ENCODE results near the gene SHOC2.

The SHOC2 gene

DNA sequence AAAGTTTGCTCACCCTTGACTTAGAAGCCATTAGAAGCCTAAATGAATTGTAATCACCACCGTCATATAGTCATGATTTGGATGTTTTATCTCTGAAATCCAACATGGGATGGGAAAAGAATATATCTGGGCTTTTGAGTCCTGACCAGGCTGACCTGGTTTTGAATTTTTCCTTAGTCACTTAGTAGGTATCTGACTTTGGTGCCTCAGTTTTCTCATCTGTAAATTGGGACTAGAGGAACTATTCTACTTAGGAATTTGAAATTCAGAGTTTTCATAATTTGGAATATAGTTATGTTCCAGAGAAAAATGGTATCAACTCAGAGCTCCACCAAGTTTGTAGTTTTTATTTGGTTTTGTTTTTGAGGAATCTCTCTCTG, 40.9 kb downstream of the SHOC2 start:
- Histone ChIP-seq H3K4me3 (ENCODE audit: low read length) (no peak overlapping the region), H2AFZ (ENCODE audit: low read depth, low read length) (no peak overlapping the region), H3K36me3 (replicated peaks; ENCODE audit: low read depth, low read length) (no peaks in the 10 kb centered on the region), H3K9ac (ENCODE audit: low read length) (no peak overlapping the region), H3K27ac (ENCODE audit: low read length) (no peak overlapping the region), H3K4me1 (ENCODE audit: low read length) (peaks cover 35% of the 10 kb centered on the region), H3K4me2 (ENCODE audit: low read length) (no peak overlapping the region), H3K27me3 (ENCODE audit: low read depth, low read length) (no peaks in the 10 kb centered on the region), H3K79me2 (ENCODE audit: low read length) (peaks cover 88% of the 10 kb centered on the region), H4K20me1 (ENCODE audit: insufficient read depth, low read length) (peaks cover 45% of the 10 kb centered on the region; the same call in 1 of the 2 replicates), H3K9me3 (ENCODE audit: insufficient read depth, low read length) (no peaks in the 10 kb centered on the region)
- TF ChIP-seq, protein P1, sequence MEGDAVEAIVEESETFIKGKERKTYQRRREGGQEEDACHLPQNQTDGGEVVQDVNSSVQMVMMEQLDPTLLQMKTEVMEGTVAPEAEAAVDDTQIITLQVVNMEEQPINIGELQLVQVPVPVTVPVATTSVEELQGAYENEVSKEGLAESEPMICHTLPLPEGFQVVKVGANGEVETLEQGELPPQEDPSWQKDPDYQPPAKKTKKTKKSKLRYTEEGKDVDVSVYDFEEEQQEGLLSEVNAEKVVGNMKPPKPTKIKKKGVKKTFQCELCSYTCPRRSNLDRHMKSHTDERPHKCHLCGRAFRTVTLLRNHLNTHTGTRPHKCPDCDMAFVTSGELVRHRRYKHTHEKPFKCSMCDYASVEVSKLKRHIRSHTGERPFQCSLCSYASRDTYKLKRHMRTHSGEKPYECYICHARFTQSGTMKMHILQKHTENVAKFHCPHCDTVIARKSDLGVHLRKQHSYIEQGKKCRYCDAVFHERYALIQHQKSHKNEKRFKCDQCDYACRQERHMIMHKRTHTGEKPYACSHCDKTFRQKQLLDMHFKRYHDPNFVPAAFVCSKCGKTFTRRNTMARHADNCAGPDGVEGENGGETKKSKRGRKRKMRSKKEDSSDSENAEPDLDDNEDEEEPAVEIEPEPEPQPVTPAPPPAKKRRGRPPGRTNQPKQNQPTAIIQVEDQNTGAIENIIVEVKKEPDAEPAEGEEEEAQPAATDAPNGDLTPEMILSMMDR (IDR thresholded peaks at IDR 0.05; ENCODE audit: low read depth, low read length): no peak
- TF ChIP-seq EZH2phosphoT487 (IDR thresholded peaks at IDR 0.05; ENCODE audit: low read depth): no peak

DNA sequence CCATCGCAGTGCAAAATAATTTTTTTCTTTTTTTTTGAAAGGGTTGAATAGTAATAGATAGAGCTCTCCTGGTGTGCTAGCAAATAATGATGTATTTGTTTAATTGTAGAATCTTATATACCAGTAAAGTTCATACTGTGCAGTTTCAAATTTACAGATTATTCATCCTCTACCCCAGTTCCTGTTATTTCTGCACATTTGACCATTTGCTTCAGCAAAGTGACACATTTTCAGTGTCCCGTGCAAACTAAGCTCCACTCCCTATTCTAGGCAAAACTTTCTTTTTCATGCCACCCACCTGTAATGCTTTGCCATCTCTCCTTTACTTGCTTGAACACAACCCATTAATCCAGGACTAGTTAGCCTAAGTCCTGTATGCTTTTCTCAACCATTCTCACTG, 43.0 kb downstream of the SHOC2 start:
- Histone ChIP-seq H3K9me3 (ENCODE audit: insufficient read depth, low read length) (no peaks in the 10 kb centered on the region), H3K79me2 (ENCODE audit: low read length) (peaks cover 84% of the 10 kb centered on the region), H2AFZ (ENCODE audit: low read depth, low read length) (no peak overlapping the region), H3K27ac (ENCODE audit: low read length) (peak overlapping the region; percentile 25), H3K27me3 (ENCODE audit: low read depth, low read length) (no peaks in the 10 kb centered on the region), H3K4me1 (ENCODE audit: low read length) (peaks cover 41% of the 10 kb centered on the region), H3K4me2 (ENCODE audit: low read length) (peak overlapping the region; percentile 47), H3K4me3 (ENCODE audit: low read length) (no peak overlapping the region), H3K9ac (ENCODE audit: low read length) (no peak overlapping the region), H4K20me1 (ENCODE audit: insufficient read depth, low read length) (peaks cover 31% of the 10 kb centered on the region; the same call in 1 of the 2 replicates), H3K36me3 (replicated peaks; ENCODE audit: low read depth, low read length) (peaks cover under 1% of the 10 kb centered on the region)
- TF ChIP-seq, protein P1 (IDR thresholded peaks at IDR 0.05; ENCODE audit: low read depth, low read length): no peak
- no peak for TF ChIP-seq EZH2phosphoT487 (IDR thresholded peaks at IDR 0.05; ENCODE audit: low read depth)

DNA sequence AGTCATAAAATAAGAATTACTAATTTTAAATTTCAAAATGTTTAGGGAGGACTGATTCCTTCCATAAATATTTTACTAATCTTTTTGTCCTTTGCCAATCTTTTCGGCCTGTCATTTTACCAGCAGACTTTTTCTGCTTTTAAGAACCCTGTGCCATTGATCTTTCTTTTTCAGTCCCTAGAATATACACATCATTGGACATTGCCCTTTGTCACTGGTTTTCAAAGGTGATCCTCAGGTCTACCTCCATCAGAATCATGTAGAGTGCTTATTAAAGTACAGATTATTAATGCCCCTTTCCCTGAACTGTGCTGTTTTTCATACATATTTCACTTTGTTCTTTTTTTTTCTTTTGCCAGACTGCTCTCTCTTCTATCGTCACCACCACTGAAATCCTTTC, 43.8 kb downstream of the SHOC2 start:
- Histone ChIP-seq H3K36me3 (replicated peaks; ENCODE audit: low read depth, low read length) (peaks cover 7% of the 10 kb centered on the region), H3K4me3 (ENCODE audit: low read length) (no peak overlapping the region), H3K79me2 (ENCODE audit: low read length) (peaks cover 85% of the 10 kb centered on the region), H3K9me3 (ENCODE audit: insufficient read depth, low read length) (no peaks in the 10 kb centered on the region), H2AFZ (ENCODE audit: low read depth, low read length) (no peak overlapping the region), H3K27ac (ENCODE audit: low read length) (no peak overlapping the region), H3K27me3 (ENCODE audit: low read depth, low read length) (no peaks in the 10 kb centered on the region), H3K4me1 (ENCODE audit: low read length) (peaks cover 48% of the 10 kb centered on the region), H3K4me2 (ENCODE audit: low read length) (no peak overlapping the region), H4K20me1 (ENCODE audit: insufficient read depth, low read length) (peaks cover 31% of the 10 kb centered on the region; the same call in 1 of the 2 replicates), H3K9ac (ENCODE audit: low read length) (no peak overlapping the region)
- TF ChIP-seq, protein P1 (IDR thresholded peaks at IDR 0.05; ENCODE audit: low read depth, low read length): no peak
- no peak for TF ChIP-seq EZH2phosphoT487 (IDR thresholded peaks at IDR 0.05; ENCODE audit: low read depth)

DNA sequence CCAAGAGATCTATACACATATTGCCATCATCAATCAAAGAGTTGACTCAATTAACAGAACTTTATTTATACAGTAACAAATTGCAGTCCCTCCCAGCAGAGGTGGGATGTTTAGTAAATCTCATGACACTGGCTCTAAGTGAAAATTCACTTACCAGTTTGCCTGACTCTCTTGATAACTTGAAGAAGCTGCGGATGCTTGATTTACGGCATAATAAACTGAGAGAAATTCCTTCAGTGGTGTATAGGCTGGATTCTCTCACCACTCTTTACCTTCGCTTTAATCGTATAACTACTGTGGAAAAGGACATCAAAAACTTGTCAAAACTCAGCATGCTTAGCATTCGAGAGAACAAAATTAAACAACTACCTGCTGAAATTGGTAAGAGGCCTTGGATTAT, 45.3 kb downstream of the SHOC2 start:
- no peak overlapping the region for H3K4me3 ChIP-seq (ENCODE audit: low read length)
- H3K79me2 ChIP-seq (ENCODE audit: low read length): peaks cover 88% of the 10 kb centered on the region
- H4K20me1 ChIP-seq (ENCODE audit: insufficient read depth, low read length): peaks cover 26% of the 10 kb centered on the region; the same call in 1 of the 2 replicates
- H3K9ac ChIP-seq (ENCODE audit: low read length): no peak overlapping the region
- no peaks in the 10 kb centered on the region for H3K9me3 ChIP-seq (ENCODE audit: insufficient read depth, low read length)
- H3K36me3 ChIP-seq (replicated peaks; ENCODE audit: low read depth, low read length): peaks cover 8% of the 10 kb centered on the region
- H2AFZ ChIP-seq (ENCODE audit: low read depth, low read length): no peak overlapping the region
- H3K27me3 ChIP-seq (ENCODE audit: low read depth, low read length): no peaks in the 10 kb centered on the region
- TF ChIP-seq EZH2phosphoT487 (IDR thresholded peaks at IDR 0.05; ENCODE audit: low read depth): no peak
- TF ChIP-seq, protein P1 (IDR thresholded peaks at IDR 0.05; ENCODE audit: low read depth, low read length): no peak
- H3K4me2 ChIP-seq (ENCODE audit: low read length): no peak overlapping the region
- H3K27ac ChIP-seq (ENCODE audit: low read length): no peak overlapping the region
- peaks cover 49% of the 10 kb centered on the region for H3K4me1 ChIP-seq (ENCODE audit: low read length)
